ENCODE measurements around the gene IFIT1B.
A peak's percentile ranks its signal among the peaks of the same experiment; 100 is the strongest.
"Not testable (repeated sequence)": the region's sequence is repeated elsewhere in the genome, so short reads cannot be mapped to it uniquely, and the experiment has no call there.

The IFIT1B gene

GRCh38 chr10:89384474-89385340, 6.9 kb downstream of the IFIT1B start:
- no peak for FAIRE-seq

- no peak for FAIRE-seq
These were observed 10.9 kb downstream of the IFIT1B start for GRCh38 chr10:89388806-89389205.

DNA sequence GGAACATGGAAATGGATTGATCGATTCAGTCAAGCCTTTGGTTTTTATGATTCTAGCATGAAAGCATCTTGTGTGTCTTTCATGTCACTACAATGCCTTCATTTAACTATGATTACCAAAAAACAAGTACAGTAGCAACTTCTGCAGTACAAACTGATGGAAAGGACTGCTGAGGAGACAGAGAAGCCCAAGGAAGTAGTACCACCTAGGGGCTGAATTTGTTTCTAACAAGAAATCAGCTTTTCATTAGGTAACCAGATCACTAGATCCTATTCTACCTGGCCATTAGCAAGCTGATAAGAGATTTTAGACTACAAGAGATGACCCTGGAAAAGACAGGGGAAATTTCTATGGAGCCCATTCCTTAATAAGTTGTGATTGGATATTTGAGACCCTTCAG, 11.4 kb downstream of the IFIT1B start:
- no peak for FAIRE-seq

DNA sequence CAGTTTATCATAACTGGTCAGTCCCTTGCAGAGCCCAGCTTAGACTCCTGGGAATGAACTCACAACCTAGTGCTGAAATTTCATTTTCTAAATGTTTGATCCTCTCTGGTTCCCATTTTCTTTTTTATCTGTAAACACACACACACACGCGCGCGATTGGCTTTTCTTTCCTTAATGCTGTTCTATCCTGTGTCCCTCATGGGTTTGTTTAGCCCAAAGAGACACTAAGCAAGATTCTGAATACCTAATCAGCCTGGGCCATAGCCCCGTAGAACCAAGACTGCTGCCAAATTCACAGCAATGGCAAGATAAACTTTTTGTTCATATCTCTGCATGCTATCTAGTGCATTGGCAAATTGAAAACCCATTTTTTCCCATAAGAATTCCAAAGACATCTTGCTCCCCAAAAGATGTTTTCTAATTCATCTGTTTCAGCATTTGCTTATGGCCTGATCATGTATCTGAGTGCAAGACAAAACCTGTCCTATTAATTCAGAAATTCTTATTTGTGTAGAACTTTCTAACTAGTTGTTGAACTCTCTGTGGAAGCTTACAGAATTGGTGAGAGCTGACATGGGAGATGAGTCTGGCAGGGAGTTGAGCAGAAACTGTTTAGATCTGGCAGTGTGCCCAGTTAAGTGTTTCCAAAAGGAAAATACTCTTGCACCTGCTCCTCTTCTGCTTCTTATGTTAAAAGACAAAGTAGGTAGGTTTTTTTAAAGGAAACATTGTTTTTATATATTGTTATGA, 12.8 kb downstream of the IFIT1B start:
- no peak for FAIRE-seq

GRCh38 chr10:89391226-89391576, 13.3 kb downstream of the IFIT1B start:
- FAIRE-seq, result not testable (repeated sequence)

GRCh38 chr10:89391907-89392756, 14.3 kb downstream of the IFIT1B start, which contains the start of gene IFIT1:
Gene IFIT1 (plus strand): TSS chr10:89392623. CDS start chr10:89392713, 90 bp downstream.
- no peak for FAIRE-seq

DNA sequence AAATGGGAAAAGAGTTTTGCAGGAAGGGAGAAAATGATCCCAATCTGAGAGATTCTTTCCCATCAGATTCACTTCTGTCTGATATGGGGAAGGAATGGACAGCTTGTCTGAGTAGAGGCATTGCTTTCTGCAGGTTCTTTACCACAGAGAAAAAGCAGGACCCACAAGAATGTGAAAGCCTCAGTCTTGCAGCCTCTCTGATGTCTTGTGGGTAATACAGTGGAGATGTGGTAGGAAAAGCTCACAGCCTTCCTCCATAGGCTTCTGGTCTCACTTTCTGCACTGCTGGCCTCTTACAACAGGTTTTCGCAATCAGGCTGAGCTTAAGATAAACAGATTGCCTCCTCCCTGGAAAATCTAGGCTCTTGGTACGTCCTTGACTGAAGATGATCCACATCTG, 15.1 kb downstream of the IFIT1B start:
- FAIRE-seq, result no peak

DNA sequence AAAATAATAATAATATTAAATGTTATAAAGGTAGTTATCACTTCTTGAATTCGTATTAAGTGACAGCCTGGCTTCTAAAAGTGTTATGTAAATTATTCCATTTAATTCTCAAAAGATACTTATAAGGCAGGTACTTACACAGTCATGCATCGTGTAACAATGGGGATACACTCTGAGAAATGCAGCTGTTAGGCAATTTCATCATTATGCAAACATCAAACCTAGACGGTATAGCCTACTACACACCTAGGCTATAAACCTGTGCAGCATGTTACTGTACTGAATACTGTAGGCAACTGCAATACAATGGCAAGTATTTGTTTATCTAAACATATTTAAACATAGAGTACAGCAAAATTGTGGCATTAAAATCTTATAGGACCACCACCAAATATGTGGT, 16.0 kb downstream of the IFIT1B start:
- no peak for FAIRE-seq

- no peak for FAIRE-seq
These were observed 17.3 kb downstream of the IFIT1B start for GRCh38 chr10:89395141-89395540.

- FAIRE-seq, result no peak
These were observed 20.3 kb downstream of the IFIT1B start for GRCh38 chr10:89398003-89398749.

DNA sequence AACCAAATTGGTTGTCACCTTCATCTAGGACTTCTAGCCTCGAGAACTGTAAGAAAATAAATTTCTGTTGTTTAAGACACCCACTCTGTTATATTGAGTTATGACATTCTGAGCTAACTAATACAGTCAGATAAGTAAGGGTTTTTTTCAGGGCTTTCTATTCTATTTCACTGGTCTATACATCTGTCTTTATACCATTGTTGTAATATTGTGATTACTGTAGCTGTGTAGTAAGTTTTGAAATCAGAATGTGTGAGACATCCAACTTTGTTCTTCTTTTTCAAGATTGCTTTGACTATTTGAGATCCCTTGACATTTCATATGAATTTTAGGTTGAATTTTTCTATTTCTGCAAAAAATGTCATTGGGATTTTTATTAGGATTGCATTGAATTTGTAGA, 22.1 kb downstream of the IFIT1B start:
- FAIRE-seq, result peak; percentile 47

DNA sequence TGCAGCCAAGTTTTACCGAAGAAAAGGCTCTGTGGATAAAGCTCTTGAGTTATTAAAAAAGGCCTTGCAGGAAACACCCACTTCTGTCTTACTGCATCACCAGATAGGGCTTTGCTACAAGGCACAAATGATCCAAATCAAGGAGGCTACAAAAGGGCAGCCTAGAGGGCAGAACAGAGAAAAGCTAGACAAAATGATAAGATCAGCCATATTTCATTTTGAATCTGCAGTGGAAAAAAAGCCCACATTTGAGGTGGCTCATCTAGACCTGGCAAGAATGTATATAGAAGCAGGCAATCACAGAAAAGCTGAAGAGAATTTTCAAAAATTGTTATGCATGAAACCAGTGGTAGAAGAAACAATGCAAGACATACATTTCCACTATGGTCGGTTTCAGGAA, 25.2 kb downstream of the IFIT1B start:
- no peak for FAIRE-seq

DNA sequence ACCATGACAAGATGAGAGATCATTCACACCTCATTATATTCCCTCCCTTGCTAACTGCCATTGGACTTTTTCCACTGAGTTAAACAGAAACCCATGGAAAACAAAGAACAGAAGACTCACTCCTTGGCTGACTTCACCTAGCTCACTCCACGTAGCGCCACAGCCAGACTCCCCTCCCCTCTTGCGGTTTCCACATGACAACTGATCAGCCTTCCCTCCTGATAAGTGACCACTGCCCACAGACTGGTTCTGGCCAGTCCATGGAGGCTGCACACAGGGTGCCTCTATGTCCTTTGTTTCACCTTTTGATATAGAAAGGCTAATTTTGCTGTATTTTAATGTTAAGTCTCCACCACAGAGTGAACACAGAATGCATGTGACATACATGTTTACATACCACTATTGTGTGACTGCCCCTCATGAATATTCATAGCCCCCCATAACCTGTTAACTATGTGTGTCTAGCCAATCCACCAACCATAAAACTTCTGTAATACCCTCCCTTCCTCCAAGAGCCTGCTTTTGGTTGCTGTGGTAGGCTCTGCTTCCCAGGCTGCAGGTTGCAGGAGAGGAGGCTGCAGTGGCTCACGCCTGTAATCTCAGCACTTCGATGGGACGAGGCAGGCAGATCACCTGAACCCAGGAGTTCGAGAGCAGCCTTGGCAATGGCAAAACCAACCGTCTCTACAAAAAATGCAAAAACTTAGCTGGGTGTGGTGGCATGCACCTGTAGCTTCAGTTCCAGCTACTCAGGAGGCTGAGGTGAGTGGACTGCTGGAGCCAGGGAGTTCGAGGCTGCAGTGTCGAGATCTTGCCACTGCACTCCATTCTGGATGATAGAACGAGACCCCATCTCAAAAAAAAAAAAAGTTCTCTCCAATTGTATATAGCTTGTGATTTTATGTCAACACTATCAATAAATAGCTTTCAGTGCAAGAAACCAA, 26.5 kb downstream of the IFIT1B start:
- no peak for FAIRE-seq

DNA sequence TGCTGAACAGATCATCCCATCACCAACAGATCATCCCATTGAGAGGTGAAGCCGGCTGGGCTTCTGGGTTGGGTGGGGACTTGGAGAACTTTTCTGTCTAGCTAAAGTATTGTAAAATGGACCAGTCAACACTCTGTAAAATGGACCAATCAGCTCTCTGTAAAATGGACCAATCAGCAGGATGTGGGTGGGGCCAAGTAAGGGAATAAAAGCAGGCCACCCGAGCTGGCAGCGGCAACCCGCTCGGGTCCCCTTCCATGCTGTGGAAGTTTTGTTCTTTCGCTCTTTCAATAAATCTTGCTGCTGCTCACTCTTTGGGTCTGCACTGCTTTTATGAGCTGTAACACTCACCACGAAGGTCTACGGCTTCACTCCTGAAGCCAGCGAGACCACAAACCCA, 28.3 kb downstream of the IFIT1B start:
- FAIRE-seq, result not testable (repeated sequence)

DNA sequence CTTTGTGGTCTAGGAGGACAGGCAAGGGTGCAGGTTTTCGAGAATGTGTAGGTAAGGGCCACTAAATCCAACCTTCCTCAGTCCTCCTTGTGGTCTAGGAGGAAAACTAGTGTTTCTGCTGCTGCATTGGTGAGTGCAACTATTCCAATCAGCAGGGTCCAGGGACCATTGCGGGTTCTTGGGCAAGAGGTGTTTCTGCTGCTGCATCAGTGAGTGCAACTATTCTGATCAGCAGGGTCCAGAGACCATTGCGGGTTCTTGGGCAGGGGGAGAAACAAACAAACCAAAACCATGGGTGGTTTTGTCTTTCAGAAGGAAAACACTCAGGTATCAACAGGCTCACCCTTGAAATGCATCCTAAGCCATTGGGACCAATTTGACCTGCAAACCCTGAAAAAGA, 29.9 kb downstream of the IFIT1B start:
- FAIRE-seq, result not testable (repeated sequence)

GRCh38 chr10:89409282-89409681, 31.4 kb downstream of the IFIT1B start:
- not testable (repeated sequence) for FAIRE-seq

- not testable (repeated sequence) for FAIRE-seq
These were observed 32.7 kb downstream of the IFIT1B start for GRCh38 chr10:89410551-89410950.

DNA sequence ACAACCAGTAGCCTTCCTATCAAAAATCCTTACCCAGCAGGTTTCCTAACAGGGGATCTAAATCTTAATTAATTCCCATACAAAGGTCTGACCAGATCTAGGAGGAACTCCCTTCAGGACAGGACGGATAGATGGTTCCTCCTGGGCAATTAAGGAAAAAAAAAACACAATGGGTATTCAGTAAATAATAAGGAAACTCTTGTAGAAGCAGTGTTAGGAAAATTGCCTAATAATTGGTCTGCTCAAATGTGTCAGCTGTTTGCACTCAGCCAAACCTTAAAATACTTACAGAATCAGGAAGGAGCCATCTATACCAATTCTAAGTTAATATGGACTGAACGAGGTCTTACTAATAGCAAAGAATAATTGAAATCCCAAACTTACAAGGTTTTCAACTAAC, 33.3 kb downstream of the IFIT1B start:
- FAIRE-seq, result not testable (repeated sequence)

- FAIRE-seq, result not testable (repeated sequence)
These were observed 34.4 kb downstream of the IFIT1B start for GRCh38 chr10:89412276-89412675.

- FAIRE-seq, result no peak
These were observed 35.6 kb downstream of the IFIT1B start for GRCh38 chr10:89413398-89413912.

All from colon (tissue), 2 donors.